RWPE1 (cell line): ENCODE results near the gene IDH3G.

ENCODE experiments used
- CTCF ChIA-PET: fragments of 350-600 bp; sonication (Branson Sonifier 250); formaldehyde crosslinking; extraction: SDS; loops from one replicate; lab custom pipeline; 2021; lab: Yijun Ruan, JAX
- POLR2A ChIA-PET: fragments of 400-600 bp; formaldehyde crosslinking; extraction: SDS; loops from one replicate; lab custom pipeline; 2020; ENCODE audit warnings: antibody characterized with exemption; ENCODE audit not compliant: low non-redundant PET; lab: Yijun Ruan, JAX
- DNase-seq: peaks from one replicate; pipeline ENCODE4 v3.0.0; 2012; ENCODE audit warnings: low spot score
- H3K27ac ChIP-seq: fragments of 450-650 bp; 2 replicates; pipeline ENCODE4 v1.5.1; 2017
- CTCF ChIP-seq: fragments of 450-650 bp; conservative IDR thresholded peaks from 2 replicates; pipeline ENCODE4 v1.5.1; 2017; ENCODE audit warnings: low read depth, mild to moderate bottlenecking

IDH3G gene

GRCh38 chrX:153829799-153830639 lies 35.8 kb upstream of the IDH3G start, which contains the start of gene PDZD4:
PDZD4 (minus strand) TSS chrX:153830544; CDS start chrX:153830298, 246 bp downstream.
- no peak for TF ChIP-seq CTCF
- DNase-seq, result no peak
- ChIA-PET CTCF (no interaction called here), POLR2A (no interaction called here)
- H3K27ac ChIP-seq, result no peak within 1 kb of the TSS

GRCh38 chrX:153829549-153829798 lies 35.3 kb upstream of the IDH3G start:
- no peak overlapping the region for H3K27ac ChIP-seq
- TF ChIP-seq CTCF, result no peak
- ChIA-PET POLR2A (no interaction called here), CTCF (no interaction called here)
- no peak for DNase-seq

GRCh38 chrX:153828723-153829548 lies 34.8 kb upstream of the IDH3G start:
- H3K27ac ChIP-seq, result no peak overlapping the region

GRCh38 chrX:153828308-153828707 lies 34.1 kb upstream of the IDH3G start:
- H3K27ac ChIP-seq, result no peak overlapping the region
- CTCF ChIA-PET, result interaction anchor here (0.7 kb wide), 1 partner anchor 430 kb away, joined by 4 read pairs; no protein-coding TSS in a partner anchor
- no peak for DNase-seq

More at GRCh38 chrX:153828723-153829548, 34.8 kb upstream of the IDH3G start:
- no peak for TF ChIP-seq CTCF
- ChIA-PET POLR2A (no interaction called here), CTCF (no interaction called here)
- DNase-seq, result no peak

GRCh38 chrX:153827903-153828302 lies 33.7 kb upstream of the IDH3G start:
- no peak for TF ChIP-seq CTCF
- no peak for DNase-seq
- CTCF ChIA-PET, result interaction anchor here (0.7 kb wide), 1 partner anchor 430 kb away, joined by 4 read pairs; no protein-coding TSS in a partner anchor

More at GRCh38 chrX:153828308-153828707, 34.1 kb upstream of the IDH3G start:
- no peak for TF ChIP-seq CTCF
- POLR2A ChIA-PET, result no interaction called here

GRCh38 chrX:153827016-153827415 lies 32.8 kb upstream of the IDH3G start:
- H3K27ac ChIP-seq, result no peak overlapping the region
- no peak for DNase-seq
- ChIA-PET CTCF (no interaction called here), POLR2A (no interaction called here)
- TF ChIP-seq CTCF, result no peak

More at GRCh38 chrX:153827903-153828302, 33.7 kb upstream of the IDH3G start:
- POLR2A ChIA-PET, result no interaction called here
- no peak overlapping the region for H3K27ac ChIP-seq
